GM10266 (cell line): ENCODE measurements around the gene RNASEH2B.

Experiments used
- DNase-seq: peaks from one replicate; pipeline ENCODE4 v3.0.0; 2012; ENCODE audit errors: extremely low spot score
- TF ChIP-seq, protein P1 (sequence below): IDR thresholded peaks from 2 replicates; pipeline ENCODE4 v1.5.1; 2012; ENCODE audit warnings: mild to moderate bottlenecking, low read depth; ENCODE audit not compliant: control insufficient read depth, insufficient read depth; ENCODE audit errors: missing control alignments

The RNASEH2B gene

DNA sequence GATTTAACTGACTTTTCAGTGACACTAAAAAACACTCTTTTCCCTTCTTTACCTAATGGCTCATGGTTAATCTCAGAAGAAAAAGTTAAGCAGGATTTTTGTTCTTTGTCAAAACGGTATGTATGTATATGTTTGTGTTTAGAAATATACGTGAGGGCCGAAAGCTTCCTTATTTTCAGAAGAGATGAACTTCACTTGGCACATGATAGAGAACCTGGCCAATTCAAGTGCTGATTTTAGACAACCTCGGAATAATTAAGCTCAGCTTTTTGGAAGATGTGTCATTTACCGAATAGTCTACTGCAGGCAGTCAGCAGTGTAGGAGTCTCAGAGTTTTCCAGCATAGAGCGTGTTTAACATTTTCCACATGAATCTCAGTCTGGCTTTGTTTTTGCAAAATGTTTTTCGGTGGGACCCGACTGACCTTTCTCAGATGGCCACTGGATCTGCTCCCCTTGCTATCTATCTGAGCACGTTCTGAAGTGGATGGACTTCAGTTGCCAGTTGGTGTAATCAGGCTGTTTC lies 4.6 kb downstream of the RNASEH2B start:
- no peak for DNase-seq
- TF ChIP-seq, protein P1, sequence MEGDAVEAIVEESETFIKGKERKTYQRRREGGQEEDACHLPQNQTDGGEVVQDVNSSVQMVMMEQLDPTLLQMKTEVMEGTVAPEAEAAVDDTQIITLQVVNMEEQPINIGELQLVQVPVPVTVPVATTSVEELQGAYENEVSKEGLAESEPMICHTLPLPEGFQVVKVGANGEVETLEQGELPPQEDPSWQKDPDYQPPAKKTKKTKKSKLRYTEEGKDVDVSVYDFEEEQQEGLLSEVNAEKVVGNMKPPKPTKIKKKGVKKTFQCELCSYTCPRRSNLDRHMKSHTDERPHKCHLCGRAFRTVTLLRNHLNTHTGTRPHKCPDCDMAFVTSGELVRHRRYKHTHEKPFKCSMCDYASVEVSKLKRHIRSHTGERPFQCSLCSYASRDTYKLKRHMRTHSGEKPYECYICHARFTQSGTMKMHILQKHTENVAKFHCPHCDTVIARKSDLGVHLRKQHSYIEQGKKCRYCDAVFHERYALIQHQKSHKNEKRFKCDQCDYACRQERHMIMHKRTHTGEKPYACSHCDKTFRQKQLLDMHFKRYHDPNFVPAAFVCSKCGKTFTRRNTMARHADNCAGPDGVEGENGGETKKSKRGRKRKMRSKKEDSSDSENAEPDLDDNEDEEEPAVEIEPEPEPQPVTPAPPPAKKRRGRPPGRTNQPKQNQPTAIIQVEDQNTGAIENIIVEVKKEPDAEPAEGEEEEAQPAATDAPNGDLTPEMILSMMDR, result no peak

DNA sequence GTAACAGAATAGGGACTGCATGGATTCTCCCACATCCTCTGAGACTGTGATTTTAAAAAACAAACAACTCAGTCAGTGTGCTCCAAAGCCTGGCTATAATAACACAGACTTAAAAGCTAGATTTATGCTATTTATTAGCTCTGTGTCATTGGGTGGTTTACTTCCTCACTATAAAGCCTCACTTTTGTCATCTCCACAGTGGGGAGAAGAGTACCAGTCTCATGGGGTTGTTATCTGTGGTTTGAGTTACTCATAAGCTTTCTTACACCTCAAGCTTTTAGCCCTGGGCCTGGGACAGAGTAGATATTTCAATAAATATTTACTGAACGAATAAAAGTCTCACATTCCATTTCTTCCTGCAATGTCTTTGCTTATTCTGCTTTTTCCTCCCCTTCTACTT lies 5.3 kb downstream of the RNASEH2B start:
- TF ChIP-seq, protein P1, result no peak
- peak; percentile 18 for DNase-seq

DNA sequence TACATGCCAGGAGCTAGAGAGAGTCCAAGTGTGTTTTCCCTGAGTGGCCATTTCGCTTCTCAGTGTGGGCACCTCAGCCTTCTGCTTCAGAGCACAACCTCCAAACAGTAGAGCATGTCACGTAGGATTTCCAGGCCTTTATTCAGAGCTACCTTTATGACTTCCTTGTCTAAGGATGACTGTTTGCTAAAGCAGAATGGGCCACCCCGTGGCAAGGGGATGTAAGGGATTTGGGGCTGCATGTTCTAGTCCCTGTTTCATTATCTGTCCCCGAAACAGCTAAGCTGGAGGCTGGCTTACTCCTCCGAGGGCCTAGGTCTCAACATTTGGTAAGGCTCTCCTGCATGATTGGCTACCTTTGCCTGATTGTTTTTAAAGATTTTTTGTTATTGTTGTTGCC lies 6.0 kb downstream of the RNASEH2B start:
- DNase-seq, result peak; percentile 19
- TF ChIP-seq, protein P1, result peak; percentile 11

DNA sequence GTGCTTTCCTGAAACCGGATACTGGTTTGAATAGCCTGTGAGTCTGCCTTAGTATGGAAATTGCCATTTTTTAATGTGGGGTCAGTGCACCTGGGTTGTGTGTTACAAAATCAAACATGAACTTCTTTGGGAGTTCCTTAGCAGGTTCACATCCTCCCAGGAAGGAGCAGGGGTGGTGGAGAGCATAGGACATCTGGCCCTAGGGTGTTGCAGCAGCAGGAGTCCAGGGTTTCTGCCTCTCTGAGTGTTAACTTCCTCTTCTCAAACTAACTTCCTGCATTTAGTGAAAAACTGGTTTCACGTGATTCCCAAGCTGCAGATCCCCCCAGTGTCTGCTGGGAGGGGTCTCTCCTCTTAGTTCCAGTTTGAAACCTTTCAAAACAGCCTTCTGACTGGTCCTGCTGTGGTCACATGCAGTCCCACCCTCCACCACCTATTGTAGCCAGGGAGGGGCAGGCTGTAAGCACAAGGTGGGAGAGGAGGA lies 7.2 kb downstream of the RNASEH2B start:
- TF ChIP-seq, protein P1, result no peak
- DNase-seq, result peak; percentile 15

GRCh38 chr13:50917572-50917971 lies 8.0 kb downstream of the RNASEH2B start:
- TF ChIP-seq, protein P1, result no peak

GRCh38 chr13:50918567-50918966 lies 9.0 kb downstream of the RNASEH2B start:
- DNase-seq, result no peak
- TF ChIP-seq, protein P1, result no peak

More at GRCh38 chr13:50917572-50917971, 8.0 kb downstream of the RNASEH2B start:
- no peak for DNase-seq

DNA sequence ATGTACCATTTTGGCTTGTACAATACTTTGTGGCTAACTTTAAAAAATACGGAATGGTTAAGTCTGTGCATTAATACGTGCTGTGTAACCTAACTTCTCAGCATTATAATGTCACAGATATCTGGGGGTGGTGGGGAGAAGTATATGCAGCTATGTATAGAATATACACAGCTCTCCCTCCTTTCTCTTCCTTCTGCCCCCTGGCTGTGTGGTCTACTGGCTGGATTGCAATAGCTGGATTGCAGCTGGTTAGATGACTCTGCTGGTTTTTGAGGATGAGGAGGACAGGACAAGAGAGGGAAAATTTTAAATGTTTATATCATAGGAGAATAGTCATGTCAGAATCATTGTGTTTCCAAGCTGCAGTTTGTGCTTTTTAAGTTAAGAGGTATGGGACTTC lies 9.7 kb downstream of the RNASEH2B start:
- TF ChIP-seq, protein P1, result no peak
- DNase-seq, result no peak
